Subcutaneous adipose tissue (tissue), 4 donors: ENCODE measurements around the gene UCMA. TPM values are rescaled to one million over a fixed set of nuclear protein-coding genes. Genes with fewer than 3 reads are reported as not detected.

Experiments
- CTCF ChIP-seq: fragments of 450-650 bp; IDR thresholded peaks from one replicate; pipeline ENCODE4 v1.5.1; 2016; ENCODE audit warnings: low read depth, mild to moderate bottlenecking, control low read depth, antibody characterized with exemption, moderate library complexity
- total RNA-seq, 4 donors: library from RNA; depleted of rRNA; stranded (reverse); fragments of >200 nt; gene quantifications; one replicate each; pipeline ENCODE4 v1.1.0, GENCODE V29; 2016

UCMA gene
- total RNA-seq, 4 donors from 2014 or later: not detected

- TF ChIP-seq CTCF: no peak
These were observed 14.2 kb downstream of the UCMA start for GRCh38 chr10:13219685-13220670.

- TF ChIP-seq CTCF: no peak
These were observed 15.3 kb downstream of the UCMA start for GRCh38 chr10:13218878-13219277.

- no peak for TF ChIP-seq CTCF
These were observed 21.0 kb downstream of the UCMA start for GRCh38 chr10:13213163-13213562.

- no peak for TF ChIP-seq CTCF
These were observed 27.4 kb downstream of the UCMA start for GRCh38 chr10:13206546-13207443.

- TF ChIP-seq CTCF: no peak
These were observed 28.1 kb downstream of the UCMA start for GRCh38 chr10:13206091-13206490.

- no peak for TF ChIP-seq CTCF
These were observed 33.0 kb downstream of the UCMA start for GRCh38 chr10:13201132-13201531.

GRCh38 chr10:13195016-13195415 is 39.2 kb downstream of the UCMA start:
- no peak for TF ChIP-seq CTCF
